Measurements from ENCODE around the gene ALDOB. TPM values are rescaled to one million over a fixed set of nuclear protein-coding genes. Genes with fewer than 3 reads are reported as not detected.

The ALDOB gene
- total and polyA plus RNA-seq, 2 of the 8 experiments (the other 6 are each of a cell fraction or from before 2014, with no cell fraction given): not detected

DNA sequence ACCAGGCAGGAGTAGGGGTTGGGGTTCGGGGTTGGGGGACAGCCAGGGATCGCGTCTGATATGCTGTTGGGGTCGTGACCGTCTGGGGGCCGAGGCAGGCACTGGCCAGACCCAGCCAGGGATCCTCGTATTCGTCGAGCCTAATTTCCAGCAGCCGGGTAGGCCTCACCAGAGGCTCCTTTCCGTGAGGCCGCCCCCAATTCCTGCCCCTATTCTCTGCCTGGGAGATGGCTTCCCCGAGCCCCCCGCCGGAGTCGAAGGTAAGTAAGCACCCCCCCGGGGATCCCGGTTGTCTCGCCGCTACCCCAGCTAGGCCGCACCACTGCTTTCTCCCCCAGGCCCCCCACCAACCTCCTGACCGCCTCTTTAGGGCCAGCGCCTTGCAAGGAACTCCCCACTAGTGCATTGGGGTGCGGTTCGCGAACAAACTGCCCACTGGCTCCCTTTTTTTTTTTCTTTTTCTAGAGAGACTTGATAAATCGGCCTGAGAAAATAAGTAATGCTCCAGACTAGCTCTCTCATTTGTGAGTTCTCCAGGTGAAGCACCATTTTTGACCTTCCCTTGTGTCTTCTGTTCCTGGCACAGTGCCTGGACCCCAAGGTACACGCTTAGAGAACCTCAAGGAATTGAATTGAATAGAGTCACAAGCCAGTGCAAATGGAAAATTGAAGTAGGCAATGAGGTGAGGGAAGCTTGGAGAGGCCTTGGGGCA lies 36.5 kb downstream of the ALDOB start:
- H3K36me3 ChIP-seq (ENCODE audit: control insufficient read depth in 2 of 4, insufficient read depth in 4 of 4, low read length in 3 of 4): peaks cover 2 to 45% (median 31%) of the 10 kb centered on the region in 4 experiments
- no peak overlapping the region for H2AK5ac ChIP-seq (ENCODE audit: low read depth, low read length)
- no peaks in the 10 kb centered on the region; the same call in 1 of the 2 replicates for H3K23me2 ChIP-seq (ENCODE audit: low read depth, low read length)
- H3K4me1 ChIP-seq (replicated peaks in 1 of 4; ENCODE audit: control insufficient read depth in 3 of 4, insufficient read depth in 4 of 4, low read length in 3 of 4): peaks cover 0 to 4% (median 3%) of the 10 kb centered on the region in 4 experiments; a peak in 3 of 7 replicates
- no peak overlapping the region for H2BK20ac ChIP-seq (ENCODE audit: low read length)
- H3K79me2 ChIP-seq (ENCODE audit: control insufficient read depth in 1 of 2, insufficient read depth in 2 of 2, low read length in 2 of 2): peaks cover 19 to 55% of the 10 kb centered on the region in 2 experiments
- no peak overlapping the region for H3K4ac ChIP-seq (replicated peaks; ENCODE audit: insufficient read length, low read depth, low read length)
- H4K5ac ChIP-seq (ENCODE audit: insufficient read length, low read depth, low read length): no peak overlapping the region
- FAIRE-seq (no peak), DNase-seq (ENCODE audit: low read depth in 1 of 2, low spot score in 2 of 2) (no peak)
- H3K9ac ChIP-seq (replicated peaks in 1 of 4; ENCODE audit: extremely low read depth in 1 of 4, low read depth in 3 of 4, low read length in 3 of 4): peak overlapping the region; percentile 56 to 87 (median 71)
- 2% methylated on average over 15 of the region's 28 CpGs; no CpG with 5 or more reads in 1 of the 2 experiments for WGBS, 2 experiments (ENCODE audit: extremely low coverage in 1 of 2, insufficient coverage in 1 of 2, insufficient read length in 1 of 2, insufficient replicate concordance in 2 of 2, low coverage in 1 of 2, low lambda C conversion rate in 2 of 2, missing lambda C conversion rate in 1 of 2)
- no peak for TF ChIP-seq RXRA (IDR thresholded peaks at IDR 0.05; ENCODE audit: insufficient read depth, low read depth, low read length)
- peak; percentile 5 for TF ChIP-seq KDM4A (IDR thresholded peaks at IDR 0.05; ENCODE audit: low read depth, low read length, severe bottlenecking)
- no peak overlapping the region for H2BK12ac ChIP-seq (ENCODE audit: low read depth, low read length)
- peak overlapping the region; percentile 64 to 65 for H3K4me2 ChIP-seq (ENCODE audit: insufficient read depth in 1 of 2, low read depth in 2 of 2, low read length in 2 of 2)
- no peak overlapping the region for H3K18ac ChIP-seq (ENCODE audit: extremely low read depth, low read length)
- CTCF ChIA-PET (ENCODE audit: partially characterized antibody): interaction anchor here (1.8 to 2.0 kb wide), 3 partner anchors 11 to 50 kb away, joined by 5 to 16 read pairs (median 6); no protein-coding TSS in a partner anchor
- H3K27ac ChIP-seq (ENCODE audit: low read depth, low read length): no peak overlapping the region
- H2BK120ac ChIP-seq (replicated peaks; ENCODE audit: low read depth, low read length): no peak overlapping the region
- H3K14ac ChIP-seq (ENCODE audit: insufficient read length): no peak overlapping the region
- no peaks in the 10 kb centered on the region for H4K20me1 ChIP-seq (replicated peaks in 1 of 2; ENCODE audit: control insufficient read depth in 1 of 2, insufficient read depth in 2 of 2, low read length in 2 of 2)
- no peak overlapping the region for H2BK15ac ChIP-seq (ENCODE audit: low read length)
- peaks cover 0 to 4% of the 10 kb centered on the region in 2 experiments; a peak in 1 of 4 replicates for H3K9me3 ChIP-seq (ENCODE audit: insufficient read depth in 2 of 2, low read depth in 1 of 2, low read length in 1 of 2)
- POLR2A ChIA-PET (ENCODE audit: partially characterized antibody): interaction anchor here (0.6 to 2.0 kb wide), 12 partner anchors 10 to 1251 kb away, joined by 3 to 15 read pairs (median 4); partner anchors contain the start of gene BAAT
- H4K8ac ChIP-seq (ENCODE audit: extremely low read depth, insufficient read depth, low read length): 0 out of 2 replicates have a peak overlapping the region, but pooled peaks have one; percentile 26
- no peak overlapping the region for H2BK5ac ChIP-seq (ENCODE audit: low read depth, low read length)
- H3K4me3 ChIP-seq (ENCODE audit: extremely low read depth in 1 of 4, insufficient read depth in 2 of 4, low read depth in 3 of 4, low read length in 4 of 4): peak overlapping the region; percentile 57 to 85 (median 72)
- no peak overlapping the region for H3K56ac ChIP-seq (replicated peaks; ENCODE audit: insufficient read length, low read depth, low read length)
- H4K91ac ChIP-seq (replicated peaks; ENCODE audit: insufficient read length, low read length): no peak overlapping the region
- peaks cover 2% of the 10 kb centered on the region; the same call in 1 of the 2 replicates for H3K79me1 ChIP-seq (ENCODE audit: low read depth, low read length)
- no peaks in the 10 kb centered on the region for H3K27me3 ChIP-seq (replicated peaks in 1 of 4; ENCODE audit: control insufficient read depth in 3 of 4, extremely low read depth in 1 of 4, insufficient read depth in 3 of 4, low read length in 3 of 4)
- H3K23ac ChIP-seq (ENCODE audit: insufficient read length): no peak overlapping the region
- H2AFZ ChIP-seq (ENCODE audit: low read length): peak overlapping the region; percentile 10; the same call in 1 of the 2 replicates
